Activated naive CD4-positive, alpha-beta T cell treated with anti-CD3 and anti-CD28 coated beads, Interleukin-2, amount 50 U/mL, for 16 hours (primary cell): ENCODE results near the gene VIPAS39.

ENCODE experiments used
- DNase-seq: peaks from one replicate; pipeline ENCODE4 v3.0.0-alpha.2; 2020

VIPAS39 gene

GRCh38 chr14:77390188-77390587, 67.2 kb downstream of the VIPAS39 start:
- no peak for DNase-seq

- no peak for DNase-seq
Measured at GRCh38 chr14:77378701-77379100, 78.7 kb downstream of the VIPAS39 start.

- peak; percentile 10 for DNase-seq
Measured at GRCh38 chr14:77377502-77377844, 79.9 kb downstream of the VIPAS39 start.

- DNase-seq: peak; percentile 87
Measured at GRCh38 chr14:77376771-77377501, 80.5 kb downstream of the VIPAS39 start, which contains the start of the genes SAMD15 and TMED8. Gene SAMD15, plus strand, starts transcription at chr14:77377379. Its CDS starts 40 bp downstream, at chr14:77377419. Gene TMED8, minus strand, starts transcription at chr14:77377094. Its CDS starts 41 bp downstream, at chr14:77377053.
